Parathyroid adenoma (tissue), 2 donors: Measurements from ENCODE around the gene MYO3B.

Source experiments
- H2AFZ ChIP-seq: fragments of 300-600 bp; sonication (generic); one replicate; pipeline ENCODE4 v1.7.0; 2017; ENCODE audit warnings: antibody characterized with exemption, mild to moderate bottlenecking
- H3K27ac ChIP-seq: fragments of 300-600 bp; sonication (generic); one replicate; pipeline ENCODE4 v1.7.0; 2017
- H3K27me3 ChIP-seq: fragments of 300-600 bp; sonication (generic); one replicate; pipeline ENCODE4 v1.7.0; 2017; ENCODE audit warnings: low read length; ENCODE audit not compliant: control insufficient read depth, insufficient read depth
- H3K36me3 ChIP-seq: fragments of 300-600 bp; sonication (generic); one replicate; pipeline ENCODE4 v1.7.0; 2017; ENCODE audit warnings: low read length; ENCODE audit not compliant: control insufficient read depth, insufficient read depth
- H3K4me1 ChIP-seq: fragments of 300-600 bp; sonication (generic); one replicate; pipeline ENCODE4 v1.7.0; 2017; ENCODE audit warnings: control low read depth
- H3K4me2 ChIP-seq: fragments of 300-600 bp; sonication (generic); one replicate; pipeline ENCODE4 v1.7.0; 2017; ENCODE audit warnings: low read length
- H3K4me3 ChIP-seq: fragments of 300-600 bp; sonication (generic); one replicate; pipeline ENCODE4 v1.7.0; 2017; ENCODE audit warnings: low read depth, low read length
- H3K79me2 ChIP-seq: fragments of 300-600 bp; sonication (generic); one replicate; pipeline ENCODE4 v1.7.0; 2017; ENCODE audit warnings: control low read depth
- H3K9ac ChIP-seq: fragments of 300-600 bp; sonication (generic); one replicate; pipeline ENCODE4 v1.7.0; 2017; ENCODE audit warnings: mild to moderate bottlenecking
- H3K9me3 ChIP-seq: fragments of 300-600 bp; sonication (generic); one replicate; pipeline ENCODE4 v1.7.0; 2017; ENCODE audit warnings: low read length; ENCODE audit not compliant: control insufficient read depth
- CTCF ChIP-seq: fragments of 300-600 bp; sonication (generic); IDR thresholded peaks from one replicate; pipeline ENCODE4 v1.7.0; 2017; ENCODE audit warnings: antibody characterized with exemption, mild to moderate bottlenecking
- donor health status: primary hyperparathyroidism.

MYO3B gene

GRCh38 chr2:170264522-170264860 lies 86.5 kb downstream of the MYO3B start:
- Histone ChIP-seq H3K9ac (no peak overlapping the region), H3K36me3 (no peaks in the 10 kb centered on the region), H3K79me2 (no peaks in the 10 kb centered on the region), H3K27ac (no peak overlapping the region), H3K4me1 (no peaks in the 10 kb centered on the region), H3K27me3 (no peaks in the 10 kb centered on the region), H3K9me3 (no peaks in the 10 kb centered on the region), H2AFZ (no peak overlapping the region), H3K4me3 (no peak overlapping the region), H3K4me2 (no peak overlapping the region)
- no peak for TF ChIP-seq CTCF

GRCh38 chr2:170264865-170265264 lies 86.9 kb downstream of the MYO3B start:
- H3K27me3 ChIP-seq, result no peaks in the 10 kb centered on the region
- H3K9ac ChIP-seq, result no peak overlapping the region
- H3K79me2 ChIP-seq, result no peaks in the 10 kb centered on the region
- H3K27ac ChIP-seq, result no peak overlapping the region
- no peaks in the 10 kb centered on the region for H3K36me3 ChIP-seq
- H2AFZ ChIP-seq, result no peak overlapping the region
- no peak overlapping the region for H3K4me3 ChIP-seq
- no peak overlapping the region for H3K4me2 ChIP-seq
- H3K9me3 ChIP-seq, result no peaks in the 10 kb centered on the region
- H3K4me1 ChIP-seq, result no peaks in the 10 kb centered on the region
- no peak for TF ChIP-seq CTCF

- H3K4me1 ChIP-seq, result no peaks in the 10 kb centered on the region
- no peak for TF ChIP-seq CTCF
- no peak overlapping the region for H3K27ac ChIP-seq
- H3K27me3 ChIP-seq, result no peaks in the 10 kb centered on the region
- no peak overlapping the region for H3K4me2 ChIP-seq
- no peaks in the 10 kb centered on the region for H3K79me2 ChIP-seq
- no peaks in the 10 kb centered on the region for H3K36me3 ChIP-seq
- H2AFZ ChIP-seq, result no peak overlapping the region
- H3K4me3 ChIP-seq, result no peak overlapping the region
- H3K9ac ChIP-seq, result no peak overlapping the region
- no peaks in the 10 kb centered on the region for H3K9me3 ChIP-seq
Measured at GRCh38 chr2:170265321-170265720, 87.4 kb downstream of the MYO3B start.

- no peaks in the 10 kb centered on the region for H3K4me1 ChIP-seq
- H3K27ac ChIP-seq, result no peak overlapping the region
- no peaks in the 10 kb centered on the region for H3K79me2 ChIP-seq
- no peaks in the 10 kb centered on the region for H3K36me3 ChIP-seq
- H2AFZ ChIP-seq, result no peak overlapping the region
- H3K9me3 ChIP-seq, result no peaks in the 10 kb centered on the region
- no peak overlapping the region for H3K4me3 ChIP-seq
- H3K9ac ChIP-seq, result no peak overlapping the region
- no peak for TF ChIP-seq CTCF
- H3K4me2 ChIP-seq, result no peak overlapping the region
- H3K27me3 ChIP-seq, result no peaks in the 10 kb centered on the region
Measured at GRCh38 chr2:170266358-170266757, 88.4 kb downstream of the MYO3B start.

- H3K9ac ChIP-seq, result no peak overlapping the region
- H3K27ac ChIP-seq, result no peak overlapping the region
- H2AFZ ChIP-seq, result no peak overlapping the region
- no peaks in the 10 kb centered on the region for H3K36me3 ChIP-seq
- H3K4me2 ChIP-seq, result no peak overlapping the region
- H3K79me2 ChIP-seq, result no peaks in the 10 kb centered on the region
- no peak for TF ChIP-seq CTCF
- H3K27me3 ChIP-seq, result no peaks in the 10 kb centered on the region
- no peaks in the 10 kb centered on the region for H3K9me3 ChIP-seq
- no peaks in the 10 kb centered on the region for H3K4me1 ChIP-seq
- H3K4me3 ChIP-seq, result no peak overlapping the region
Measured at GRCh38 chr2:170267071-170267470, 89.1 kb downstream of the MYO3B start.
